GM12864 (cell line): Measurements from ENCODE around the gene KIF26B.

Experiments
- DNase-seq: peaks from one replicate; pipeline ENCODE4 v3.0.0-alpha.2; 2011; ENCODE audit warnings: low read depth
- H3K4me3 ChIP-seq: 2 replicates; pipeline ENCODE4 v1.5.1; 2011; ENCODE audit warnings: mild to moderate bottlenecking, low read depth, low read length, control low read depth
- CTCF ChIP-seq: IDR thresholded peaks from 2 replicates; pipeline ENCODE4 v1.5.1; 2011; ENCODE audit warnings: low read depth, mild to moderate bottlenecking, moderate library complexity, low read length, control low read depth, inconsistent platforms; ENCODE audit errors: missing control alignments

The KIF26B gene

DNA sequence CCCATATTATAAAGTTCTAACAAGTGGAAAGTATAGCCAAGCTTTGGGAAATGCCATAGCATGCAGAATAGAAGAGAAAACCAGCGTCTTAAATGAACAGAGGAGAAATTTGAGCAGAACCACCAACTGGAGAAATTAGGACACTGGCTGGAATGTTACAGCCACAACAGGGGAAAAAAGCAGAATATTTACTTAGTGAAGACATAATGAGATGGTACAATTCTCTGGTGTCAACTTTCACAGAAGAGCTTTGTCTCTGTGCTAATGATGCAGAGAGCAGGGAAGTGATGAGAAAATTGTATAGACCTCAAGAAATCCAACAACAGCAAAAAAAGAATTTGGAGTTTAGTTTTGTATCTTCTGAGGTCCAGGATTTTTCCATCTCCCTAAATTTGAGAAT lies 249.7 kb downstream of the KIF26B start:
- no peak for DNase-seq
- TF ChIP-seq CTCF: no peak
- H3K4me3 ChIP-seq: no peak overlapping the region

- H3K4me3 ChIP-seq: no peak overlapping the region
- no peak for TF ChIP-seq CTCF
- no peak for DNase-seq
These were observed 250.2 kb downstream of the KIF26B start for GRCh38 chr1:245404952-245405351.

GRCh38 chr1:245406426-245406825 lies 251.6 kb downstream of the KIF26B start:
- TF ChIP-seq CTCF: no peak
- DNase-seq: no peak
- no peak overlapping the region for H3K4me3 ChIP-seq

DNA sequence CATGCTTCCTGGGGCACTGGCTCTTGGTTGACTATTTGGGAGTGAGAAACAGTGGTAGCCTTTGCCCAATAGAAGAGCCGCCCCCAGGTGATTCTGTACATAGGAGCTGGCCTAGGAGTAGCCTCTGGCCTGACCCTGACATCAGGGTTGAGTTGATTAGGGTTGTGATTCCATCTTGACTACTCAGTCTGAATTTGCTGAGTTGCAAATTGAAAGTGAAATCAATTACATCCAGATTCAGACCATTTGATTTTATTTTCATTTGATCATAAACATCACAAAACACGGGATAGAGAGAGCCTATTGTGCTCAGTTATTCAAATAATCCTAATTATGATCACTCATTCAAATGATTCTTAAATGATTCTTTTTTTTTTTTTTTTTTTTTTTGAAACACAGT lies 253.2 kb downstream of the KIF26B start:
- DNase-seq: no peak
- TF ChIP-seq CTCF: no peak

DNA sequence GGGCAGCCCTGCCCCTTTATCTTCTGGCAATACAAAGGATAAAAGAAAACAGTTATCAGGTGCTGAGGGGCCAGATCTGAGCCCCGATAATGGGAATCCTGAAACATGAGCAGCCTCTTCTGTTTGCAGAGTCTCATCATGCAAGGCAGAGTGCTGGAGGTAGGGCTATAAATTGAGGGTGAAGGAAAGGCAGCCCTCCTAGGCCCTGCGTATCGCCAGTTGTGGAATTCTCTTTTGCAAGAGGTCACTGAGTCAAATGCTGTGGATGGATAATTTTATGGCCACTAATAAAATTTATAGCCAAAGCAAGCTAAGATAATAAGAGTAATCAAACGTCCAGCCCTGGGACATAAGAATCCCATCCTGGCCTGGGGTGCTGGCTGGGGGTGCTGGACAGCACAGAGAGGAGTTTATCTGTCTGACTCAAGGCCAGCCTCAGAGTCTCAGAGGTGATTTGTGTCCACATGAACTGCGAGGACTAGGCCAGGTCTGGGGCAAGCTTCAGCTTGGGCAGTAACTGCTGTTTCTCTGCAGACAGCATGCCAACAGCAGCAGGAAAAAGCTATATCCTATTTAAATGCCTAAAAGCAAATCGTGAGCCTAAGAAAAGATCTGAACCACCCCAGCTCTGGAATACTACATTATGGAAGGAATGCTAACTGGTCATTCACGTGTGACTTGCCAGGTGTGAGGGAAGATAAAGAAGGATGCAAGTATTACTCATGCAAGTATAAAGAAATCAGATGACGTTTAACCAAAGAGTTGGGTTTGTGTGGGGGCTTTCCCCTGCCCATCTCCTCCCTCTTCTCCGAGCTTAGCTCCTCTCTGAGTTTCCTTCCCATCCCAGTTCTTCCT lies 254.8 kb downstream of the KIF26B start:
- TF ChIP-seq CTCF: no peak
- DNase-seq: no peak
- H3K4me3 ChIP-seq: no peak overlapping the region

More for the DNA sequence above, 253.2 kb downstream of the KIF26B start:
- no peak overlapping the region for H3K4me3 ChIP-seq

DNA sequence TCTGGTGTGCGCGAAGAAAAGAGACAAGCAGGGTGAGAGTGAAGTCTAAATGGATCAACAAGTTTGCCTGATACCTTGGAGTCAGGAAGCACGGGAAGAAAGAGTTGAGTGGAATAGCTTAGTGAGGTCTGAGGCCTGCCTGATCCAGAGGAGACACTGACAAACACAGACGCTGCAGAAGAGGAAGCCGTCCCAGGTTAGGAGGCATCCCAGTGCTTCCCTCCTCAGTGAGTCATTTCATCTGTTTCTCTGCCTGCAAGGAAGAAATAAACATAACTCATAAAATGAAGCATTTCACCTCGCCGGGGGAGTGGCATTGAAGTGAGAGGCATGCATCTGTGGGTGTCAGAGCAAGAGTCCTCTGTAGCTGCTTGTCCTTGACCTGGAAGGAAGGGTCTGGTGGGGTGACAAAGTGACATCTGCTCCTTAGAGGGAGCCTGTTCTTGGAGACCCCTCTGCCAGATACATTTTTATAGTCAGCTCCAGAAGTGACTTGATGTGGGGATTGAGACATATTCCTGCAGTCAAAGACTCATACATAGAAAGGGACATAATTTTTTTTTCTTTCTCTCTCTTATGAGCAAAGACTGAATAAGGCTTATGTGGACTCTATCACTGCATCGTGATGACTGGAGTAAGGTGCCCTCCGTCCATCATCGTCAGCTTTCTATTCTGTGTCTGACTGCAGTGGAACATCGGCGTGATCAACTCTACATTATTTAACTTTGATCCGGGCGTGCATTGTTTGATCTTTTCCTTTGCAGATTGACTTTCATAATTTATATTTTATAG lies 256.7 kb downstream of the KIF26B start:
- no peak for TF ChIP-seq CTCF
- DNase-seq: no peak
- H3K4me3 ChIP-seq: no peak overlapping the region

DNA sequence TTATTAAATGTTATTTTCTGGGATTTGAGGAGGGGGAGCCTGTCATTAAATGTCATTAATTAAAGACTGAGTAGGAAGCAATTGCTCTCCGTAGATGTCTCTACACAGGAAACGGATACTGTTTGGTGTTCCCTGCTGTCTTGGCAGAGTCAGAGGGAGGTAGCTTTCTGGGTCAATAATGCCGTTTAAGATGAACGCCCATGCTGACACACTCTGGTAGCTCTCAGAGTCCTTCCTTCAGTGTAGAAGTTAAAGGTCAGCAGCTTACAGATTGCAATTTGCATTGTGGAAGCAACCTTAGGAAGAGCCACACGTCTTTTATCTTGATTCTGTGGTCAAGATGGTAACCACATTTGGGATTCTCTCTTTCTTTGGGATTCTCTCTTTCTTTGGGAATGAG lies 257.5 kb downstream of the KIF26B start:
- no peak for DNase-seq
- no peak overlapping the region for H3K4me3 ChIP-seq
- TF ChIP-seq CTCF: no peak
